Liver (tissue), 9 donors: ENCODE results near the gene VPS26B. TPM values are rescaled to one million over a fixed set of nuclear protein-coding genes. Genes with fewer than 3 reads are reported as not detected.
"Not testable (repeated sequence)": the region's sequence is repeated elsewhere in the genome, so short reads cannot be mapped to it uniquely, and the experiment has no call there.

Experiments
- DNase-seq: peaks from one replicate; pipeline ENCODE4 v3.0.0-alpha.2; 2017; ENCODE audit warnings: low spot score
- H3K27ac ChIP-seq, 2 donors: one replicate each; pipeline ENCODE4 v1.7.0; 2013; ENCODE audit warnings: inconsistent platforms in 2 of 2, low read length in 2 of 2, control low read depth in 1 of 2, low read depth in 1 of 2, mild to moderate bottlenecking in 1 of 2
- H3K27me3 ChIP-seq, 4 donors: one replicate each; pipeline versions ENCODE4 v1.6.1 to v1.7.0; 2013; ENCODE audit warnings: low read length in 3 of 4, inconsistent platforms in 1 of 4, mild to moderate bottlenecking in 1 of 4, moderate library complexity in 1 of 4; ENCODE audit not compliant: control insufficient read depth in 4 of 4, insufficient read depth in 4 of 4
- H3K36me3 ChIP-seq, 4 donors: one replicate each; pipeline versions ENCODE4 v1.6.1 to v1.7.0; 2013; ENCODE audit warnings: low read length in 3 of 4, mild to moderate bottlenecking in 3 of 4, low read depth in 1 of 4, moderate library complexity in 1 of 4; ENCODE audit not compliant: control insufficient read depth in 4 of 4, insufficient read depth in 3 of 4
- H3K4me1 ChIP-seq, 4 donors: one replicate each; pipeline versions ENCODE4 v1.6.1 to v1.7.0; 2013; ENCODE audit warnings: low read length in 3 of 4, mild to moderate bottlenecking in 3 of 4, moderate library complexity in 1 of 4; ENCODE audit not compliant: control insufficient read depth in 4 of 4, insufficient read depth in 4 of 4
- H3K4me3 ChIP-seq, 3 donors: one replicate each; pipeline versions ENCODE4 v1.6.1 to v1.7.0; 2013; ENCODE audit warnings: low read length in 3 of 3, control low read depth in 1 of 3, low read depth in 1 of 3, mild to moderate bottlenecking in 1 of 3
- H3K9ac ChIP-seq, 2 donors: one replicate each; pipeline ENCODE4 v1.7.0; 2013; ENCODE audit warnings: low read length in 2 of 2, mild to moderate bottlenecking in 2 of 2, moderate library complexity in 2 of 2, control low read depth in 1 of 2, low read depth in 1 of 2
- H3K9me3 ChIP-seq, 4 donors: one replicate each; pipeline versions ENCODE4 v1.6.1 to v1.7.0; 2013; ENCODE audit warnings: low read length in 3 of 4; ENCODE audit not compliant: control insufficient read depth in 4 of 4
- ATF3 ChIP-seq: IDR thresholded peaks from 2 replicates; pipeline ENCODE4 v1.6.1; 2016; ENCODE audit warnings: antibody characterized with exemption
- CTCF ChIP-seq: fragments of 150-350 bp; IDR thresholded peaks from 2 replicates; pipeline ENCODE4 v1.5.1; 2017; ENCODE audit warnings: improper control_type of control experiment, low read depth, low read length; ENCODE audit not compliant: missing input control
- EGR1 ChIP-seq, 2 donors: IDR thresholded peaks; 2 replicates each; pipeline ENCODE4 v1.6.1; 2016 to 2018; ENCODE audit warnings: antibody characterized with exemption in 2 of 2, low read depth in 2 of 2
- FOXA1 ChIP-seq: IDR thresholded peaks from 2 replicates; pipeline ENCODE4 v1.6.1; 2016; ENCODE audit warnings: antibody characterized with exemption
- FOXA2 ChIP-seq: IDR thresholded peaks from 2 replicates; pipeline ENCODE4 v1.6.1; 2016; ENCODE audit warnings: antibody characterized with exemption
- GABPA ChIP-seq, 2 donors: IDR thresholded peaks in 1 of 2; conservative IDR thresholded peaks in 1 of 2; 2 replicates each; pipeline ENCODE4 v1.6.1; 2016; ENCODE audit warnings: antibody characterized with exemption in 2 of 2, mild to moderate bottlenecking in 1 of 2, moderate library complexity in 1 of 2
- HNF4A ChIP-seq, 2 donors: conservative IDR thresholded peaks; 2 replicates each; pipeline ENCODE4 v1.6.1; 2016; ENCODE audit warnings: antibody characterized with exemption in 2 of 2, mild to moderate bottlenecking in 2 of 2
- HNF4G ChIP-seq: IDR thresholded peaks from 2 replicates; pipeline ENCODE4 v1.6.1; 2016; ENCODE audit warnings: antibody characterized with exemption
- JUND ChIP-seq, 2 donors: IDR thresholded peaks; 2 replicates each; pipeline ENCODE4 v1.6.1; 2016; ENCODE audit warnings: antibody characterized with exemption in 2 of 2
- MAX ChIP-seq: IDR thresholded peaks from 2 replicates; pipeline ENCODE4 v1.6.1; 2016; ENCODE audit warnings: antibody characterized with exemption
- NR2F2 ChIP-seq: IDR thresholded peaks from 2 replicates; pipeline ENCODE4 v1.6.1; 2016; ENCODE audit warnings: antibody characterized with exemption
- RAD21 ChIP-seq, 2 donors: IDR thresholded peaks; 2 replicates each; pipeline ENCODE4 v1.6.1; 2016; ENCODE audit warnings: antibody characterized with exemption in 2 of 2, mild to moderate bottlenecking in 2 of 2
- REST ChIP-seq: IDR thresholded peaks from 2 replicates; pipeline ENCODE4 v1.6.1; 2016; ENCODE audit warnings: antibody characterized with exemption, mild to moderate bottlenecking
- RXRA ChIP-seq, 2 donors: IDR thresholded peaks; 2 replicates each; pipeline ENCODE4 v1.6.1; 2017 to 2018; ENCODE audit warnings: antibody characterized with exemption in 2 of 2, mild to moderate bottlenecking in 1 of 2
- SP1 ChIP-seq: IDR thresholded peaks from 2 replicates; pipeline ENCODE4 v1.6.1; 2018; ENCODE audit warnings: antibody characterized with exemption, mild to moderate bottlenecking
- TAF1 ChIP-seq: conservative IDR thresholded peaks from 2 replicates; pipeline ENCODE4 v1.6.1; 2016; ENCODE audit warnings: antibody characterized with exemption, mild to moderate bottlenecking
- YY1 ChIP-seq: IDR thresholded peaks from 2 replicates; pipeline ENCODE4 v1.6.1; 2016; ENCODE audit warnings: antibody characterized with exemption, mild to moderate bottlenecking
- ZBTB33 ChIP-seq: IDR thresholded peaks from 2 replicates; pipeline ENCODE4 v1.6.1; 2016; ENCODE audit warnings: antibody characterized with exemption
- WGBS: extraction: QIAGEN DNeasy Blood & Tissue Kit; methylation state at CpG from one replicate; pipeline ENCODE4 v1.1.7; 2013; 5-methylcytosine and 5-hydroxymethylcytosine counted together
- polyA plus RNA-seq, 2 donors: library from polyadenylated mRNA; stranded (reverse) in 1 of 2; unstranded in 1 of 2; fragments of 200-250 nt in 1 of 2; fragments of >200 nt in 1 of 2; fragmentation: Nextera tagmentation in 1 of 2; extraction: Ambion mirVana in 1 of 2; gene quantifications; one replicate each; pipeline versions ENCODE4 v1.2.1 to v1.2.3, GENCODE V29; 2013 to 2015
- total RNA-seq, 2 donors: library from RNA; depleted of rRNA; stranded (reverse); fragments of >200 nt; gene quantifications; one replicate each; pipeline ENCODE4 v1.2.3, GENCODE V29; 2014
- donor health status: healthy.
- donor health status: healthy.
- donor health status: healthy.
- donor health status: healthy.
- donor health status: healthy.

Gene VPS26B
- total and polyA plus RNA-seq, 4 donors = 12.6 to 35.0 (median 20.2) TPM

GRCh38 chr11:134254433-134255183 lies 30.1 kb downstream of the VPS26B start:
- H3K4me1 ChIP-seq = peaks cover 11 to 34% (median 30%) of the 10 kb centered on the region in 4 donors

GRCh38 chr11:134255184-134255561 lies 30.7 kb downstream of the VPS26B start:
- WGBS = 97% methylated on average over 5 of the region's 5 CpGs
- Histone ChIP-seq H3K36me3 (peaks cover 2 to 20% (median 14%) of the 10 kb centered on the region in 4 donors), H3K4me1 (peaks cover 9 to 29% (median 26%) of the 10 kb centered on the region in 4 donors)
- not testable (repeated sequence) for H3K4me3 ChIP-seq, H3K9me3 ChIP-seq, DNase-seq, H3K9ac ChIP-seq, H3K27me3 ChIP-seq, H3K27ac ChIP-seq

More at GRCh38 chr11:134254433-134255183, 30.1 kb downstream of the VPS26B start:
- peaks cover 2 to 16% (median 9%) of the 10 kb centered on the region in 4 donors for H3K36me3 ChIP-seq
- H3K9ac ChIP-seq = peak overlapping the region in 1 of 2 donors; percentile 49
- H3K27ac ChIP-seq = no peak overlapping the region
- no peaks in the 10 kb centered on the region for H3K9me3 ChIP-seq
- peak overlapping the region in 2 of 3 donors; percentile 55 to 91 for H3K4me3 ChIP-seq
- WGBS = 63% methylated on average over 3 of the region's 3 CpGs
- TF ChIP-seq RXRA (IDR thresholded peaks at IDR 0.05) (no peak), RAD21 (IDR thresholded peaks at IDR 0.05) (no peak), HNF4G (no peak), FOXA1 (no peak), ATF3 (no peak), GABPA (IDR thresholded peaks at IDR 0.05 in 1 of 2, conservative IDR thresholded peaks at IDR 0.05 in 1 of 2) (no peak), HNF4A (conservative IDR thresholded peaks at IDR 0.05) (no peak), MAX (no peak), SP1 (no peak), FOXA2 (no peak), ZBTB33 (no peak), JUND (IDR thresholded peaks at IDR 0.05) (no peak), YY1 (no peak), TAF1 (no peak), REST (no peak), CTCF (no peak), EGR1 (IDR thresholded peaks at IDR 0.05; ENCODE audit: low read depth in 2 of 2) (no peak), NR2F2 (no peak)
- H3K27me3 ChIP-seq = no peaks in the 10 kb centered on the region
- no peak for DNase-seq
